ENCODE data around the gene SELENOO. TPM values are rescaled to one million over a fixed set of nuclear protein-coding genes. Genes with fewer than 3 reads are reported as not detected.

Gene SELENOO
- total RNA-seq, 4 donors from 2014 or later = 27.4 to 66.1 (median 36.1) TPM

DNA sequence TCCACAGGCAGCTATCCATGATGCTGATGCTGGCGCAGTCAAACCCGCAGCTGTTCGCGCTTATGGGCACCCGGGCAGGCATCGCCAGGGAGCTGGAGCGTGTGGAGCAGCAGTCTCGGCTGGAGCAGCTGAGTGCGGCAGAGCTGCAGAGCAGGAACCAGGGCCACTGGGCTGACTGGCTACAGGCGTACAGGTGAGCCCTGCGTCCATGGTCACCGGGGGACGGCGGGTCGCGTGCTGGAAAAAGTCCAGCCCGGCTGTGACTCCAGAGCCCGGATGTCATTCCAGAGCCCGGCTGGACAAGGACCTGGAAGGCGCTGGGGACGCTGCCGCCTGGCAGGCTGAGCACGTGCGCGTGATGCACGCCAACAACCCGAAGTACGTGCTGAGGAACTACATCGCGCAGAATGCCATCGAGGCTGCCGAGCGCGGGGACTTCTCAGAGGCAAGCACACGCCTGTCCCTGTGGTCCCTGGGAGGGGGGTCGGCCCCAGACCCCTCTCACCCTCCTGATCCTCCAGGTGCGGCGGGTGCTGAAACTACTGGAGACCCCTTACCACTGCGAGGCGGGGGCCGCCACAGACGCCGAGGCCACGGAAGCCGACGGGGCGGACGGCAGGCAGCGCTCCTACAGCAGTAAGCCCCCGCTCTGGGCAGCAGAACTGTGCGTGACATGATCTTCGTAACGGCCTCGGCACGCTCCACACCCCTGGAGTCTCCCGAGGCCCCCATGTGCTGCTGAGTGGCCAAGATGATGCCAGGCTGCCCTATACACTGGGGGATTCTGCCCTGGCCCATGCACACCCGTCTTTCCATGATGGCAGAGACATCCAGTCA lies 16.1 kb downstream of the SELENOO start:
- peaks cover 11% of the 10 kb centered on the region for H3K4me1 ChIP-seq
- DNase-seq (ENCODE audit: low spot score in 2 of 2) = peak in 1 of 2 donors; percentile 63
- no peak overlapping the region for H3K4me3 ChIP-seq
- TF ChIP-seq POLR2A (IDR thresholded peaks at IDR 0.05) (no peak), POLR2AphosphoS5 (IDR thresholded peaks at IDR 0.05) (no peak), EP300 (IDR thresholded peaks at IDR 0.05) (no peak)
- TF ChIP-seq, protein P1, sequence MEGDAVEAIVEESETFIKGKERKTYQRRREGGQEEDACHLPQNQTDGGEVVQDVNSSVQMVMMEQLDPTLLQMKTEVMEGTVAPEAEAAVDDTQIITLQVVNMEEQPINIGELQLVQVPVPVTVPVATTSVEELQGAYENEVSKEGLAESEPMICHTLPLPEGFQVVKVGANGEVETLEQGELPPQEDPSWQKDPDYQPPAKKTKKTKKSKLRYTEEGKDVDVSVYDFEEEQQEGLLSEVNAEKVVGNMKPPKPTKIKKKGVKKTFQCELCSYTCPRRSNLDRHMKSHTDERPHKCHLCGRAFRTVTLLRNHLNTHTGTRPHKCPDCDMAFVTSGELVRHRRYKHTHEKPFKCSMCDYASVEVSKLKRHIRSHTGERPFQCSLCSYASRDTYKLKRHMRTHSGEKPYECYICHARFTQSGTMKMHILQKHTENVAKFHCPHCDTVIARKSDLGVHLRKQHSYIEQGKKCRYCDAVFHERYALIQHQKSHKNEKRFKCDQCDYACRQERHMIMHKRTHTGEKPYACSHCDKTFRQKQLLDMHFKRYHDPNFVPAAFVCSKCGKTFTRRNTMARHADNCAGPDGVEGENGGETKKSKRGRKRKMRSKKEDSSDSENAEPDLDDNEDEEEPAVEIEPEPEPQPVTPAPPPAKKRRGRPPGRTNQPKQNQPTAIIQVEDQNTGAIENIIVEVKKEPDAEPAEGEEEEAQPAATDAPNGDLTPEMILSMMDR (IDR thresholded peaks at IDR 0.05) = no peak
- H3K27me3 ChIP-seq = no peaks in the 10 kb centered on the region
- no peak overlapping the region for H3K27ac ChIP-seq
- H3K9me3 ChIP-seq = no peaks in the 10 kb centered on the region
- H3K36me3 ChIP-seq = peaks cover 80% of the 10 kb centered on the region
- WGBS = 96% methylated on average over 32 of the region's 57 CpGs

DNA sequence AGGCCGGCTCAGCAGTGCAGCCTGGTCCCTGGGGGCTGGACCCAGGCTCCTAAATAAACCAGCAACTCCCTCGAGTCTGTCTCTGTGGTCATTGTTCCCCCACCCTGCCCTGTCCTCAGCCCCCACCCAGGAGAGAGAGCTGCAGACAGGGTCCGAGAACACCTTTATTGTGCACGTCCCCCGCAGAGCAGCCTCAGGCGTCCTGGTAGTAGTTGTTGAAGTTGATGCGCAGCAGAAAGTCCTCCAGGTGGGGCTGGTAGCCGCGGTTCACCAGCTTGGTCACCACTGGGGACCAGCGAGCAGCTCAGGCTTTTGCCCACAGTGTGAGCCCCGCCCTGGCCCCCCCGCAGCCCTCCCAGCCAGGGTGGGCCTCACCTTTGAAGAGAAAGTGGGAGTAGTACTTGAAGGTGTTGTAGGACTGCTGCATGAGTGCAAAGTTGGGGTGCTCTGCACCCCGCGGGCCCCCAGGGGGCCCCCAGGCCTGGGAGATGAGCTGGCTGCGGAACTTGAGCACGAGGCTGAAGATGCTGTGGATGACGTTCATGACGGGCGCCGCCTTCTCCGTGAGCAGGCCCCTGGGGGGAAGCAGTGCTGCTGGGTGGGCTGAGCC lies 16.8 kb downstream of the SELENOO start:
- peaks cover 11% of the 10 kb centered on the region for H3K4me1 ChIP-seq
- no peaks in the 10 kb centered on the region for H3K27me3 ChIP-seq
- no peak for TF ChIP-seq POLR2AphosphoS5 (IDR thresholded peaks at IDR 0.05)
- TF ChIP-seq POLR2A (IDR thresholded peaks at IDR 0.05) = no peak
- TF ChIP-seq, protein P1 (IDR thresholded peaks at IDR 0.05) = no peak
- TF ChIP-seq EP300 (IDR thresholded peaks at IDR 0.05) = no peak
- H3K4me3 ChIP-seq = no peak overlapping the region
- DNase-seq (ENCODE audit: low spot score in 2 of 2) = no peak
- no peak overlapping the region for H3K27ac ChIP-seq
- 93% methylated on average over 7 of the region's 21 CpGs for WGBS
- H3K9me3 ChIP-seq = no peaks in the 10 kb centered on the region
- peaks cover 80% of the 10 kb centered on the region for H3K36me3 ChIP-seq

DNA sequence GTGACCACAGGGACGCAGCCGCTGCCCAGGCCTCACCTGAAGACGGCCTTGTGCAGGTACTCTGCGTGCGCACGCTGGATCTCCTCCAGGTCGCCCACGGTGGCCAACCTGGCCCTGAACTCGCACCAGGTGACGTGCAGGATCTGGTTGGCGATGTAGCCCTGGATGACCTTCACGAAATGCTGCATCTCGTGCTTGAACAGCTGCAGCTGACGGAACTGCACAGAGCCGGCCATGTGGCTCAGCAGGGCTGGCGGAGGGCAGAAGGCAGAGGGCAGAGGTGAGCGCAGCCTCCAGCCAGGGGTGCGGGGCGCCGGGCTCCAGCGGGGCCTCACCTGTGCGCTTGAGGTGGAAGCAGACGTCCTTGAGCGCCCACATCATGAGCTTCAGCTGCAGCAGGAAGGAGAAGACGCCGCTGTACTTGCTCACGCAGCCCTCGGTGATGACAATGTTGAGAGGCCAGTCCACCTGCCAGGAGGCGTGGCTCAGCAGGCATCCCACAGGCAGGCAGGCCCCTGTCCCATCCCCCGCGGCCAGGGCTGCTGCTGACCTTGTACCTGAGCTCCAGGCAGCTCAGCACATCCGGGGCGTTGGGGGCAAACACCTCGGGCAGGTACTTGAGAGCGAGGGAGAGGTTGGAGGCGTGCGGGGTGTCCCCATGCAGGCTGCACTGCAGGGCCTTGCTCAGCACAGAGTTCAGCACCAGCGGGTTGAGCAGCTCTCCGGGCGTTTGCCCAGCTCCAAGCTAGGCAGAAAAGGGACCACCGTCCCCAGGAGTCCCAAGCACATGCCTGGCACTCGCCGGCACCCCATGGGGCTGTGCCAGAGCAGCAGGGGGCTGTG lies 17.6 kb downstream of the SELENOO start:
- Histone ChIP-seq H3K4me3 (no peak overlapping the region), H3K27me3 (no peaks in the 10 kb centered on the region), H3K36me3 (peaks cover 80% of the 10 kb centered on the region), H3K9me3 (no peaks in the 10 kb centered on the region), H3K27ac (no peak overlapping the region), H3K4me1 (peaks cover 11% of the 10 kb centered on the region)
- no peak for DNase-seq (ENCODE audit: low spot score in 2 of 2)
- 94% methylated on average over 28 of the region's 43 CpGs for WGBS
- TF ChIP-seq POLR2AphosphoS5 (IDR thresholded peaks at IDR 0.05) (no peak), POLR2A (IDR thresholded peaks at IDR 0.05) (no peak), EP300 (IDR thresholded peaks at IDR 0.05) (no peak)
- TF ChIP-seq, protein P1 (IDR thresholded peaks at IDR 0.05) = no peak

DNA sequence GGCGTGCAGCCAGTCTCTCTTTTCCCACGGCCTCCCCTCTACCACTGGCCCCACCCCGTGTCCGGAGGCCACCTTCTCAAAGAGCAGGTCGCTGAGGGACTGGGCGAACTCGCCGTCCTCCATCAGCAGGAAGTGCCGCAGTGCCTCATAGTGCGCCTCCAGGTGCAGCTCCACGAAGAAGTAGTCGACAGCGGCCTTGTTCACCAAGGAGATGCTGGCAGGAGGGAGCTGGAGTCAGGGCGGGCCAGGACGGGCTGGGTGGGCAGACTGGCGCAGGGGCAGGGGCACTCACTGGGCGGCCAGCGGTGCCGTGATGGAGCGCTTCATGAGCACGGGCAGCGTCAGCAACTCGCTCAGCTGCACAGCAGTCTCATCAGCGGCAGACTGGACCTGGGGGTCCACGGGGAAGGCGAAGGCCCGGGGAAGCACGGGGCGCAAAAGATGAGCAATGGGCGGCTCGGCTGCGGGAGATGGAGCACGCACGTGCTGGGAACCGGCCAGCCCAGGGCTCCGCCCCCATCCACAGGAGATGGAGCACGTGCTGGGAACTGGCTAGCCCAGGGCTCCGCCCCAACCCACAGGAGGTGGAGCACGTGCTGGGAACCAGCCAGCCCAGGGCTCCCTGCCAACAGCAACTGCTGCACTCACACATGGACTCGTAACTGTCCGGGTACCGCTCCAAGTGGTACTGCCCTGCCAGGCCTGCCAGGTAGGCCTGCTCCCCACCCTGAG lies 18.4 kb downstream of the SELENOO start:
- peak in 1 of 2 donors; percentile 91 for DNase-seq (ENCODE audit: low spot score in 2 of 2)
- H3K36me3 ChIP-seq = peaks cover 83% of the 10 kb centered on the region

More for the DNA sequence above, 18.4 kb downstream of the SELENOO start:
- Histone ChIP-seq H3K27me3 (no peaks in the 10 kb centered on the region), H3K4me3 (no peak overlapping the region), H3K9me3 (no peaks in the 10 kb centered on the region), H3K27ac (no peak overlapping the region), H3K4me1 (peaks cover 11% of the 10 kb centered on the region)
- WGBS = 77% methylated on average over 36 of the region's 42 CpGs
- no peak for TF ChIP-seq EP300 (IDR thresholded peaks at IDR 0.05)
- TF ChIP-seq POLR2A (IDR thresholded peaks at IDR 0.05) = no peak
- TF ChIP-seq, protein P1 (IDR thresholded peaks at IDR 0.05) = no peak
- TF ChIP-seq POLR2AphosphoS5 (IDR thresholded peaks at IDR 0.05) = peak in 1 of 3 donors; percentile 50
